NOMO-1 treated with DMSO at 0.1 percent for 48 hours (cell line): ENCODE results near the gene KRTAP3-1.
"Not testable (repeated sequence)": the region's sequence is repeated elsewhere in the genome, so short reads cannot be mapped to it uniquely, and the experiment has no call there.

Experiments
- DNase-seq: peaks from one replicate; lab custom pipeline; 2025; ENCODE audit not compliant: unreplicated experiment; lab: John Stamatoyannopoulos, UW

KRTAP3-1 gene

GRCh38 chr17:41016578-41017215, 7.8 kb upstream of the KRTAP3-1 start:
- DNase-seq = no peak

DNA sequence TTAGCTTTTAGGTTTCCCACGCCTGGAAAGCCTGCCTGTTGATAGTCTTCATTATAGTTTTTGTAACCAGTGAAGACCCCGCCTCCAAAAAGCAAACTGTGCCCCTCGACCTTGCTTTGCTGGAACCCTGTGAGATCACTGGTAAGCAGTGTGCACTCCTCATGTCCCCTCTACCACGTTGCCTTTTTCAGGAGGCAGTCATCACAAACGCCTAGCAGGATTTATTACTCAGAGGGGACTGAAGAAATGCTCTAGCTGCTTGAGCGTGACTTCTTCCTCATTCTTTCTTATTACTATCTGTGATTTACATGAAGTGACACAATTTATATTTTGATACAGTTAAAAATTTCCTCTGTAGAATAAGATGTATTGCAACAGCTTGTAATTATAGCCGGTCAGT, 6.5 kb upstream of the KRTAP3-1 start:
- no peak for DNase-seq

- DNase-seq = no peak
Measured at GRCh38 chr17:41013606-41014005, 4.7 kb upstream of the KRTAP3-1 start.

- no peak for DNase-seq
Measured at GRCh38 chr17:41013181-41013580, 4.3 kb upstream of the KRTAP3-1 start.

- DNase-seq = no peak
Measured at GRCh38 chr17:41012326-41013120, 3.6 kb upstream of the KRTAP3-1 start.

DNA sequence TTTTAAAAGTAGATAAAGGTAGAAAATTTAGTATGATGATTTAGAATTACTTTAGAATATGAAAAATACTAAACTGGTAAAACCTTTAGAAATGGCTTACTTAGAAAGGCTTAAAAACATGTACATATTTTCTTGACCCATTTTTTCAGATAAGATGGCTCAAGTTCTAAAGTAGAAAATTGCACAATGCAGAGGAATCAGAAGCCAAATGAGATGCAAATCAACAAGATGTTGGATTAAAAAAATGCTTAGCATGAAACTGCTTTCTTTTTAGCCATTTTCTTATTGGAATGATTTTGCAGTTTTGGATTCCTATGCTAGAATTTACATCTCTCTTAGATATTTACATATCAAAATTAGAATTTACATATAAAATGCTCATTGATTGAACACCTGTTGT, 1.5 kb upstream of the KRTAP3-1 start:
- no peak for DNase-seq

DNA sequence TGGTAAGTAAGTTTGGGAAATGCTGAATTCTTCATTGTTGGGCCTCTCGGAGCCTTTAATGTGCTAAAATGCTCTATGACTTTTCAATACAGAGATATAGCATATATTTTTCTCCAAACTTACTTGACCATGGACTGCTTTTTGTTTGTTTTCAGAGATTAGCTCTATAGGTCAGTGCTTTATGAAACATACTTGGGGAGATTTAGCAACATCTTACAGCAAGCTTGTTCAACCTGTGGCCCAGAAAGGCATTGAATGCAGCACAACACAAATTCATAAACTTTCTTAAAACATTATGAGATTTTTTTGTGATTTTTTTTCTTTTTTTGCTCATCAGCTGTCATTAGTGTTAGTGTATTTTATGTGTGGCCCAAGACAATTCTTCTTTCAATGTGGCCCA, 1.0 kb upstream of the KRTAP3-1 start:
- no peak for DNase-seq

DNA sequence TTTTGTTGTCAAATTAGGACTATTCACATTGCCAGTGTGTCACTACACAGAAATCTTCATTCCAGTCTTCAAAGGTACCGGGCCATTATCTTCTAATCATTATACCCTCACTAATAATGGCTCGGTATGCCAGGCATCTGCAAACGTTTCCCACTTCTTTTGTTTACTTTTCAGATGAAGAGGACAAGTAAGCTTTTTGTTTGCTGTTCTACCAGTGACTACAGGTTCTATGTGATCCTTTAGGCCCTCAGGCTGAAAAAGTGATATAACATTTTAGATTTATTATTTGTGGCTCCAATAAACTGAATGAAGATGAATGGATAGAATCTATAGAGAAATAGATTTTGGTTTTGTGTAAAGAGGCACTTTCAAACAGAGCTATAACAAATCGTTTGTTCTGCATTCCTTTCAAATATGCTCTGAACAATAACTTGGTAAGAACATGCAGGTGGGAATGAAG, 403 bp upstream of the KRTAP3-1 start:
- DNase-seq = no peak

DNA sequence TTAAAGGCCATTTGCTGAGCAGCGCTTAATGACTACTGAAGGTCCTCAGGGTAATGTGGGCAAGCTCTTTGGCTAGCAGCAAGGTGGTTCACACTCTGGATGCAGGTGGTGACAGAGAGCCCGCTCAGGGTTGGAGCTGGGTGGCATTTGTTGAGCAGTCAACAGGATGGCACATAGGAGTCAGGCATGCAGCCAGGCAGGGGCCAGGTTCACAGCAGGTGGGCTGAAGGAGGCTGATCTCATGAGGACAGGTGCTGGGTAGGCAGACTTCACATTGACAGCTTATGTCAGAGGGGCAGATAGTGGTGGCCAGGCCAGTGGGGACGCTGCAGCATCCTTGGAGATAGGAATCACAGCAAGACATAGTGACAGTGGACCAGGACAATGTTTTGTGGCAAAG, 4.5 kb downstream of the KRTAP3-1 start:
- DNase-seq = no peak

- no peak for DNase-seq
Measured at GRCh38 chr17:41003926-41004325, 5.0 kb downstream of the KRTAP3-1 start.

GRCh38 chr17:41002814-41003213, 6.1 kb downstream of the KRTAP3-1 start:
- no peak for DNase-seq

DNA sequence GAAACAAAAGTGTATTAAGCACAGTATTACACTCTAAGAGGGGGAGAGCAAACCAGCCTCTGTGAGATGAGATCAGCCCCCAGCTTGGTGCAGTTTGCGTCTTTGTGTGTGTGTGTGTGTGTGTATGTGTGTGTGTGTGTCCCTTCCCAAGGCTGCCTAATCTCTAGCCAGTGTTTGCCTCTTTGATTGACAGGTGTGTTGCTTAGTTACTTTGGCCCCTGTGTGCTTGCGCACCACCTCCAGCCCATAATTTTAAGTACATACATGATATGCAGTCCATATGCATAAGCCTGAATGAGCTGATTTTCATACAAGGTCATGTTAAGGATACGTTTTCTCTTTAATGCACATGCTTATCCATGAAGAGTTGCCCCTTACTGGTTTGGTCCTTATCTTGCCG, 7.1 kb downstream of the KRTAP3-1 start:
- no peak for DNase-seq

DNA sequence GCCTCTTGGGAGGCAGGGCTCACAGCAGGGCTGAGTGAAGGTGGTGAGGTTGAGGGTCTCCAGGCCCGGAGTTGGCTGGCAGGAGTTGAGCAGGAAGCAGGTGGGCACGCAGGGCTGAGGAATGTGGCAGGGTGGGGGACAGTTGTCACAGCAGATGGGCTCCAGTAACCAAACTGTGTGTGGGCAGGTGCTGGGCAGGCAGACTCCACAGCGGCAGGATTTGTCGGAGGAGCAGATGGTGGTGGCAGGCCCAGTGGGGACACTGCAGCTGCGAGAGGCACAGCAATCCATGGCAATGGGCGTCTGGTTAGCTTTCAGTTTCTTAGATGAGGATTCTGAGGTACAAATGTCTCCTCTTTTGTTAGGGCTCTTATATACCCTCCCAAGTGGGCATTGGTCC, 9.4 kb downstream of the KRTAP3-1 start, which contains the start of gene KRTAP3-2:
KRTAP3-2 (minus strand) TSS at position 344 of the 400 bp plus-strand sequence; CDS start at position 291, 53 bp downstream.
- not testable (repeated sequence) for DNase-seq

- DNase-seq = no peak
Measured at GRCh38 chr17:40997361-40997760, 11.6 kb downstream of the KRTAP3-1 start.

DNA sequence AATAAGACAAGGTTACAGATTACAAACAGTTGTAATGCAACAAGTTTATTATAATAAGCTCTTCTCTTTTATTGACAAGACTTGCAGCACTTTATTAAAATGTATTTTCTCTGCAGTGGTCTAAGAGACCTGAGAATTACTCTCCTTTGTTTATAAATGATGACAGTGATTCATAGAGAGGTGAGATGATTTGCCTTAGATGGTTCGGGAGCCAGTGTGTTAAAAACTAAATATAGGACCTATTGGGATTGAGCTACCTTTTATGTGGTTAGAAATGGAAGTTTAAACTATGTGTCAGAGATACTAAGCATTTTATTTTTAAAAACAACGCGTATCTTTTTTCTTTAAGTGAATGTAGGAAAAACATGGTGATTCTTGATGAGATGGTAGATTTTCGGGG, 12.1 kb downstream of the KRTAP3-1 start:
- no peak for DNase-seq

- no peak for DNase-seq
Measured at GRCh38 chr17:40995116-40995515, 13.8 kb downstream of the KRTAP3-1 start.

DNA sequence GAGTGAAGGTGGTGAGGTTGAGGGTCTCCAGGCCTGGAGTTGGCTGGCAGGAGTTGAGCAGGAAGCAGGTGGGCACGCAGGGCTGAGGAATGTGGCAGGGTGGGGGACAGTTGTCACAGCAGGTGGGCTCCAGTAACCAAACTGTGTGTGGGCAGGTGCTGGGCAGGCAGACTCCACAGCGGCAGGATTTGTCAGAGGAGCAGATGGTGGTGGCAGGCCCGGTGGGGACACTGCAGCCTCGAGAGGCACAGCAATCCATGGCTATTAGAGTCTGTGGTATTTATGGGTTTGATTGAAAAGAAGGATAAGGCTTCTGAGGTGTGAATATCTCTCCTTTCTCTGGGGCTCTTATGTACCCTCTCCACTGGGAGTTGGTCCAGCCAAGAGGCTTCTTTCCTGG, 15.1 kb downstream of the KRTAP3-1 start, which contains the start of gene KRTAP3-3:
KRTAP3-3 (minus strand) TSS at position 326 of the 400 bp plus-strand sequence; CDS start at position 259, 67 bp downstream.
- no peak for DNase-seq

- DNase-seq = no peak
Measured at GRCh38 chr17:40993084-40993483, 15.8 kb downstream of the KRTAP3-1 start.

- DNase-seq = no peak
Measured at GRCh38 chr17:40992666-40993065, 16.3 kb downstream of the KRTAP3-1 start.

- no peak for DNase-seq
Measured at GRCh38 chr17:40986920-40987319, 22.0 kb downstream of the KRTAP3-1 start.

DNA sequence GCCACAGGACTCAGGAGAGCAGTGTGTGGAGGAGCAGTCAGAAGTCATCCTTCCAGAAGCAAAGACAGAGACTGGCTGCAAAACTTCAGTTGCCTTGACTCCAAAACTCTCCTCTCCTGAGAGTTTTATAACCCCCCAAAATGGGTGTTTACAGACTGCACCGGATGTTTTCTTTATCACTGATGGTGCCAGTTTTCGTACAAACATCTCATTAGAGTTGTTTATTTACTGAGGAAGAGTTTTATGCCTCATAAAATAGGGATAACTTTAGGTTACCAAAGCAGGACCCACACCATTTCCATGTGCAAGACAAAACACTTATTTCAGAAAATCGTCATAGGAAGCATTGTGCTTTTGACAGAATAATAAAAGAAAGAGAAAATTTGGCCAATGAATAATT, 24.7 kb downstream of the KRTAP3-1 start, which contains the start of gene KRT40:
KRT40 (minus strand) TSS at position 101 of the 400 bp plus-strand sequence; CDS start at position 48, 53 bp downstream.
- no peak for DNase-seq

- DNase-seq = no peak
Measured at GRCh38 chr17:40981115-40981514, 27.8 kb downstream of the KRTAP3-1 start.
